Measurements from ENCODE around the gene FIBP. TPM values are rescaled to one million over a fixed set of nuclear protein-coding genes. Genes with fewer than 3 reads are reported as not detected.
A peak's percentile ranks its signal among the peaks of the same experiment; 100 is the strongest.

The FIBP gene
- total RNA-seq, 1 donor = 129 TPM

- Histone ChIP-seq H3K27ac (ENCODE audit: low read depth, low read length) (peak within 1 kb of the TSS; percentile 95), H3K36me3 (ENCODE audit: insufficient read depth, low read length) (peaks cover 26% of the 10 kb centered on the region), H3K27me3 (ENCODE audit: insufficient read depth, low read length) (no peaks in the 10 kb centered on the region), H3K4me1 (ENCODE audit: insufficient read depth, low read length) (peaks cover 63% of the 10 kb centered on the region), H3K4me3 (ENCODE audit: insufficient read depth, low read length) (peak within 1 kb of the TSS; percentile 95), H3K9me3 (ENCODE audit: low read depth, low read length) (no peaks in the 10 kb centered on the region), H4K20me1 (ENCODE audit: insufficient read depth, low read length) (peaks cover 21% of the 10 kb centered on the region), H3K79me2 (ENCODE audit: insufficient read depth, low read length) (peaks cover 52% of the 10 kb centered on the region), H3K4me2 (ENCODE audit: insufficient read depth, low read length) (peak within 1 kb of the TSS; percentile 81), H2AFZ (ENCODE audit: low read length) (no peak within 1 kb of the TSS)
- TF ChIP-seq, protein P1, sequence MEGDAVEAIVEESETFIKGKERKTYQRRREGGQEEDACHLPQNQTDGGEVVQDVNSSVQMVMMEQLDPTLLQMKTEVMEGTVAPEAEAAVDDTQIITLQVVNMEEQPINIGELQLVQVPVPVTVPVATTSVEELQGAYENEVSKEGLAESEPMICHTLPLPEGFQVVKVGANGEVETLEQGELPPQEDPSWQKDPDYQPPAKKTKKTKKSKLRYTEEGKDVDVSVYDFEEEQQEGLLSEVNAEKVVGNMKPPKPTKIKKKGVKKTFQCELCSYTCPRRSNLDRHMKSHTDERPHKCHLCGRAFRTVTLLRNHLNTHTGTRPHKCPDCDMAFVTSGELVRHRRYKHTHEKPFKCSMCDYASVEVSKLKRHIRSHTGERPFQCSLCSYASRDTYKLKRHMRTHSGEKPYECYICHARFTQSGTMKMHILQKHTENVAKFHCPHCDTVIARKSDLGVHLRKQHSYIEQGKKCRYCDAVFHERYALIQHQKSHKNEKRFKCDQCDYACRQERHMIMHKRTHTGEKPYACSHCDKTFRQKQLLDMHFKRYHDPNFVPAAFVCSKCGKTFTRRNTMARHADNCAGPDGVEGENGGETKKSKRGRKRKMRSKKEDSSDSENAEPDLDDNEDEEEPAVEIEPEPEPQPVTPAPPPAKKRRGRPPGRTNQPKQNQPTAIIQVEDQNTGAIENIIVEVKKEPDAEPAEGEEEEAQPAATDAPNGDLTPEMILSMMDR (IDR thresholded peaks at IDR 0.05; ENCODE audit: extremely low read depth, low read depth, low read length) = no peak
- DNase-seq (ENCODE audit: insufficient read length, low spot score, missing footprints) = peak; percentile 98
Measured at GRCh38 chr11:65900125-65900898, 12.0 kb upstream of the FIBP start, which contains the start of gene FOSL1. TSS of gene FOSL1 (minus strand) at chr11:65900388. CDS start at chr11:65900339, 49 bp downstream.

GRCh38 chr11:65899356-65900124, 11.3 kb upstream of the FIBP start:
- peak overlapping the region; percentile 81 for H3K4me2 ChIP-seq (ENCODE audit: insufficient read depth, low read length)
- H3K4me1 ChIP-seq (ENCODE audit: insufficient read depth, low read length) = peaks cover 68% of the 10 kb centered on the region
- peaks cover 59% of the 10 kb centered on the region for H3K79me2 ChIP-seq (ENCODE audit: insufficient read depth, low read length)
- peaks cover 32% of the 10 kb centered on the region for H3K36me3 ChIP-seq (ENCODE audit: insufficient read depth, low read length)
- no peaks in the 10 kb centered on the region for H3K27me3 ChIP-seq (ENCODE audit: insufficient read depth, low read length)
- H3K27ac ChIP-seq (ENCODE audit: low read depth, low read length) = peak overlapping the region; percentile 95
- DNase-seq (ENCODE audit: insufficient read length, low spot score, missing footprints) = peak; percentile 97
- TF ChIP-seq, protein P1 (IDR thresholded peaks at IDR 0.05; ENCODE audit: extremely low read depth, low read depth, low read length) = no peak
- H3K9me3 ChIP-seq (ENCODE audit: low read depth, low read length) = no peaks in the 10 kb centered on the region
- peak overlapping the region; percentile 95 for H3K4me3 ChIP-seq (ENCODE audit: insufficient read depth, low read length)
- peaks cover 23% of the 10 kb centered on the region for H4K20me1 ChIP-seq (ENCODE audit: insufficient read depth, low read length)
- no peak overlapping the region for H2AFZ ChIP-seq (ENCODE audit: low read length)

- no peak overlapping the region for H2AFZ ChIP-seq (ENCODE audit: low read length)
- peaks cover 71% of the 10 kb centered on the region for H3K4me1 ChIP-seq (ENCODE audit: insufficient read depth, low read length)
- peaks cover 30% of the 10 kb centered on the region for H4K20me1 ChIP-seq (ENCODE audit: insufficient read depth, low read length)
- H3K27me3 ChIP-seq (ENCODE audit: insufficient read depth, low read length) = no peaks in the 10 kb centered on the region
- no peaks in the 10 kb centered on the region for H3K9me3 ChIP-seq (ENCODE audit: low read depth, low read length)
- H3K4me2 ChIP-seq (ENCODE audit: insufficient read depth, low read length) = peak overlapping the region; percentile 81
- TF ChIP-seq, protein P1 (IDR thresholded peaks at IDR 0.05; ENCODE audit: extremely low read depth, low read depth, low read length) = no peak
- H3K27ac ChIP-seq (ENCODE audit: low read depth, low read length) = peak overlapping the region; percentile 95
- peaks cover 66% of the 10 kb centered on the region for H3K79me2 ChIP-seq (ENCODE audit: insufficient read depth, low read length)
- H3K4me3 ChIP-seq (ENCODE audit: insufficient read depth, low read length) = peak overlapping the region; percentile 95
- DNase-seq (ENCODE audit: insufficient read length, low spot score, missing footprints) = no peak
- peaks cover 37% of the 10 kb centered on the region for H3K36me3 ChIP-seq (ENCODE audit: insufficient read depth, low read length)
Measured at GRCh38 chr11:65898656-65899355, 10.5 kb upstream of the FIBP start.
